Mononuclear cell (primary cell): ENCODE measurements around the gene MED16. TPM values are rescaled to one million over a fixed set of nuclear protein-coding genes. Genes with fewer than 3 reads are reported as not detected.
"Not testable (repeated sequence)": the region's sequence is repeated elsewhere in the genome, so short reads cannot be mapped to it uniquely, and the experiment has no call there.

Experiments
- H3K27me3 ChIP-seq: 2 replicates; pipeline ENCODE4 v1.6.0; 2011; ENCODE audit warnings: low read length, control low read depth; ENCODE audit not compliant: insufficient read depth
- H3K4me1 ChIP-seq: 2 replicates; pipeline ENCODE4 v1.5.1; 2011; ENCODE audit warnings: mild to moderate bottlenecking, low read length, control low read depth; ENCODE audit not compliant: insufficient read depth
- H3K4me3 ChIP-seq: 2 replicates; pipeline ENCODE4 v1.5.1; 2011; ENCODE audit warnings: mild to moderate bottlenecking, low read length, moderate library complexity
- H3K9me3 ChIP-seq: 2 replicates; pipeline ENCODE4 v1.5.1; 2011; ENCODE audit warnings: low read depth, mild to moderate bottlenecking, control low read depth, low read length
- total RNA-seq: library from RNA; depleted of rRNA; stranded (reverse); fragments of >200 nt; gene quantifications from one replicate; pipeline ENCODE4 v1.2.3, GENCODE V29; 2012

The MED16 gene
- total RNA-seq, 1 donor: 15.2 TPM

DNA sequence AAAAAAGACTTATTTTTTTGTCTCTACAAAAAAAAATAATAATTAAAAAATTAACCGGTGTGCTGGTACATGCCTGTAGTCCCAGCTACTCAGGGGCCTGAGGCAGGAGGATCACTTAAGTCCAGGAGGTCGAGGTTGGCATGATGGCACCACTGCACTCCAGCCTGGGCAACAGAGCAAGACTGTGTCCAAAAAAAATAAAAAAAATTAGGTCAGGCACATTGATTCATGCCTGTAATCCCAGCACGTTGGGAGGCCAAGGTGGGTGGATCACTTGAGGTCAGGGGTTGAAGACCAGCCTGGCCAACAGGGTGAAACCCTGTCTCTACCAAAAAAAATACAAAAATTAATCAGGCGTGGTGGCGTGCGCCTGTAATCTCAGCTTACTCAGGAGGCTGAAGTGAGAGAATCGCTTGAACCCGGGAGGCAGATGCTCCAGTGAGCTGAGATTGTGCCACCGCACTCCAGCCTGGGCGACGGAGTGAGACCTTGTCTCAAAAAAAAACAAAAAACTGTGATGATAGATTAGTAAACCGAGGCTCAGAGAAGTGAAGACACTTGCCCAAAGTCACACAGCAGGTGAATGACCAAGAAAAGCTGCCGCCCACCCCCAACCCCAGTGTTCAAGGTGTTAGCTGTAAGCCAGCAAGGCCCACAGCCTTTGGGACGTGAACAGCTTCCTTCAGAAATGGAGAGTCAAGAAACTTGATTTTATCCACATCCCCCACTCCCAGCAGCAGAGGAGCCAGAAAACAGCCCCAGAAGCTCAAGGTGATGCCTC, 9.6 kb upstream of the MED16 start:
- Histone ChIP-seq H3K4me3 (no peak overlapping the region), H3K27me3 (no peaks in the 10 kb centered on the region), H3K9me3 (no peaks in the 10 kb centered on the region), H3K4me1 (peaks cover 26% of the 10 kb centered on the region)

DNA sequence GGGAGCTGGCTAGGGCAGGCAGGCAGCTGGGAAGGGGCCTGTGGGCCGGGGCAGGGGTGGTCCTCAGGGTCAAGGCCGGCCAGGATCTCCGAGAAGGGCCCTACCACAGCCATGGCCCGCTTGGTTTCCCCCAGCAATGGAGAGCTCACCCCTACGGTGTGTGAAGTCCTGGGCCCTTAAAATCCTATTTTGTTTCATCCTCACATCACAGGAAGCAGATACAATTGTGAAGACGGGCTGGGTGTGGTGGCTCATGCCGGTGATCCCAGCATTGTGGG, 9.0 kb upstream of the MED16 start:
- peaks cover 20% of the 10 kb centered on the region for H3K4me1 ChIP-seq
- no peak overlapping the region for H3K4me3 ChIP-seq
- H3K9me3 ChIP-seq: no peaks in the 10 kb centered on the region
- no peaks in the 10 kb centered on the region for H3K27me3 ChIP-seq

DNA sequence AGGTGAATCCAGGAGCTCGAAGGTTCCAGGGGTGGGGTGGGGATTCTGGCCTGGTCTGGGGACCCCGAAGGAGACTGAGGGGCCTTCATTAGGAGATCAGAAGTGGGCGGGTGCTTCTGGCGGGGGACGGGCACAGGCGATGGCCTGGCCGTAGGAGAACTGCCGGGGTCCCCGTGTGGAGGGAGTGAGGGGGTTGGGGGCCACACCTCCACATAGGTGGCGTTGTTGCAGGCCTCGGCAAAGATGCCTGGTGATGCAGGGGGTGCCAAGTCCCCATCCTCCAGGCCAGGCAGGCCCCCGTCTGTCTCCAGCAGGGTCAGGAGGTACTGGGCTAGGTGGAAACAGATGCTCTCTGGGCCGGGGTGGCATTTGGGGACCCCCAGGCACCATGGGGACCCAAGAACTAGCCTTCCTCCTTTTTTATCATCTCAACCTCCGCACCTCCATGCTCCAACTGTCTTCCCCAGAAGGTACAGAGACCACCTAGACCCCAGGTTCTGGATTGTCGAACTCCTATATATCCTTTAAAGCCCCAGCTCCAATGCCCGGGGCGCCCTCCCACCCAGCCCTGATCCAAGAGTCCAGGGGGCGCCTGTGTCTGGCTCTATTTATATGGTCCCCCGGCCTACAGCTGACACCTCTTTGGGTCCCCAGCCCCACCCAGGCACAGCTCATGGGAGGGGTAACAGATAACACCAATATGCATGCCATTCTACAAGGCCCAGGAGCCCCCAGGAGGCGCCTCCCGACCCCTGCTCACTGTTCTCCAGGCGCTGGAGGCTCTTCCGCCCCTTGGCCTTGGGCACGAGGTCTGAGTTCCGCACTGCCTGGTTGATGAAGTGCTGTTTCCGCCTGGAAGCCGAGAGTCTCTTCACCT, 8.5 kb upstream of the MED16 start:
- Histone ChIP-seq H3K4me3 (no peak overlapping the region), H3K27me3 (no peaks in the 10 kb centered on the region), H3K9me3 (no peaks in the 10 kb centered on the region), H3K4me1 (peaks cover 14% of the 10 kb centered on the region)

DNA sequence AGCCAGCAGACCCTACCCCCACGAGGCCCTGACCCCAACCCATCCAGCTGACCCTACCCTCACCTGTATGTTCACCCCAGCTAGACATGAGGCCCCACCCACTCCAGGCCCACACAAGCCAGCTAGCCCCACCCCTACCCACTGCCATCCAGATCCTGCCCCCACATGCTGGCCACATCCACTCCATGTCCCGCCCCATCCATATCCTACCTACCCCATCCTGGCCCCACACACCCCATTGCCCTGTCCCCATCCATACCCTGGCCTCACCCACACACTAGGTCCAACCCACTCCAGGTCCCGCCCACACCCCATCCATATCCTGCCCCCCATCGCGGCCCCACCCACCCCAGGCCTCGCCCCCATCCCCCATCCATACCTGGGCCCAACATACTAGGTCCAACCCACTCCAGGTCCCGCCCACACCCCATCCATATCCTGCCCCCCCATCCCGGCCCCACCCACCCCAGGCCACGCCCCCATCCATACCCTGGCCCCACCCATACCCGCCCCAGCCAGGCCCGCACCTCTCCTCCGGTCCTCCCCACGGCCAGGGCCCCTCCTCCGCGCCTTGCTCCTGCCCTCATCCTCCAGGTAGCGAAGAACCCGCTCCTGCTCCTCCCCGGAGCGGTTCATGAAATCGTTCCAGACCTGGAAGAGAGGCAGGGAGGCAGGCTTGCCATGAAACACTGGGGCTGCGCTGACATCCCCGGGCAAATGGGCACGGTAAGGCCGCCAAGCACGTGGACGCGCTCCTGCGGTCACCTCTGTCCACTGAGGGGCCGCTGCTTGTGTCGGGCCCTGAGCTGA, 7.5 kb upstream of the MED16 start:
- H3K9me3 ChIP-seq: no peaks in the 10 kb centered on the region
- no peaks in the 10 kb centered on the region for H3K27me3 ChIP-seq
- H3K4me1 ChIP-seq: peaks cover 5% of the 10 kb centered on the region
- H3K4me3 ChIP-seq: no peak overlapping the region

DNA sequence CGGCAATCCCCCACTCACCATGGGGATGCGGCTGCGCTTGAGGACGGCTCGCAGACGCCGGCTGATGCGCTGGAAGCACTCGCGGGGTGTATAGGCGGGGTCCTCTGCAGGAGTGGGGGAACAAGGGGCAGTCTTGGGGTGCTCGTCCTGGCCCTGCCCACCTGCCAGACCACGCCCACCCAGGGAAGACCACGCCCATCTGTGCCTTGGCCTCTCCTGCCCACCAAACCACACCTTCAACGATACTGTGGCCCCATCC, 7.0 kb upstream of the MED16 start:
- Histone ChIP-seq H3K4me3 (no peak overlapping the region), H3K27me3 (no peaks in the 10 kb centered on the region), H3K4me1 (peaks cover 4% of the 10 kb centered on the region), H3K9me3 (no peaks in the 10 kb centered on the region)

DNA sequence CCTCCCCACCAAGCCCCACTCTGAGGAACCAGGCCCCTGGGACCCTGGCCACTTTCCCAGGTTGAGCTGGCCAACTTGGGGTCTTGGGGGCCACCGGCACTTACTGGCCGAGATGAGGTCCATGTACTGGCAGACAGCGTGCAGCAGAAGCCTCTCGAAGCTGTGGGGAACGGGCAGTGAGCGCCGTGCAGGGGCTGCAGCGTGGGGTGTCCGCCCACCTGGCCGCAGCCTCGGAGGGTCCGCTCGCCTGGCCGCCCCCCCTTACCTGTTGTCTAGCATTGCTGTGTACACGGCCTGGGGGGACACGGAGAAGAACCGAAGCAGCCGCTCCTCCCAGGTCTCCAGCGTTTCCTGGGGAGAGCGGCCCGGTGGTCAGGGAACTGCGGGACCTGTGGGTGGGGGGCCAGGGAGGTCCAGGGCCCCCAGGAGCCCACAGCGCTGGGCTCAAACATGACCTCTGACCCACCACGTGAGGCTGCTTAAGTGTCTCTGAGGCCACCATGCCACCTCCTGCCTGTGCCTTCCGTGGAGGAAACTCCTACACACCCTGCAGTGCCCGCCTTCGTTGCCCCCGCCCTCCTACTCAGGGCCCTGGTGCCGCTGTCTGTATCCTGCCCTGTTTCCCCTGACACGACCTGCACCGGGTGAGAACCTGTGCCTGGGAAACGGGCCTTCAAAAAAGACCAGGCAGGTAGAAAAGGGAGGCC, 6.5 kb upstream of the MED16 start:
- H3K4me1 ChIP-seq: peaks cover 4% of the 10 kb centered on the region

DNA sequence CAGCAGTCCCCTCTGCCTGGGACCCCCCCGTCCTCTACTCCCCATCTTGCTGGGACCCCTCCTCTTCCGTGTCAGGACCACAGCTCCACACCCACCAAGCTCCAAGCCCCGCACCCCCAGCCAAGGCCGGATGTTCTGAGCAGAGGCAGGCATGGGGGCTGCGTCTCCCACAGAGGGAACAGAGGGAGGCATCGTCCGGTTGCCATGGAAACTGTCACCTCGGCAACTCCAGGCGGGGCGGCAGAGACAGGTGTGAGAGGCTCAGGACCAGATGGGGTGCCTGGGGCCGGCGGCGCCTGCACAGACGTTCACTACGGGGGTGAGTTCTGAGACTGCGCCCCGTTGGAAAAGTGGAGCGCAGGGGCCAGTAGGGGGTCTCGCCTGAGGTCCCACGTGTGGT, 5.7 kb upstream of the MED16 start:
- Histone ChIP-seq H3K9me3 (no peaks in the 10 kb centered on the region), H3K27me3 (no peaks in the 10 kb centered on the region), H3K4me1 (peaks cover 9% of the 10 kb centered on the region), H3K4me3 (no peak overlapping the region)

More for the DNA sequence above, 6.5 kb upstream of the MED16 start:
- no peaks in the 10 kb centered on the region for H3K9me3 ChIP-seq
- no peaks in the 10 kb centered on the region for H3K27me3 ChIP-seq
- no peak overlapping the region for H3K4me3 ChIP-seq

DNA sequence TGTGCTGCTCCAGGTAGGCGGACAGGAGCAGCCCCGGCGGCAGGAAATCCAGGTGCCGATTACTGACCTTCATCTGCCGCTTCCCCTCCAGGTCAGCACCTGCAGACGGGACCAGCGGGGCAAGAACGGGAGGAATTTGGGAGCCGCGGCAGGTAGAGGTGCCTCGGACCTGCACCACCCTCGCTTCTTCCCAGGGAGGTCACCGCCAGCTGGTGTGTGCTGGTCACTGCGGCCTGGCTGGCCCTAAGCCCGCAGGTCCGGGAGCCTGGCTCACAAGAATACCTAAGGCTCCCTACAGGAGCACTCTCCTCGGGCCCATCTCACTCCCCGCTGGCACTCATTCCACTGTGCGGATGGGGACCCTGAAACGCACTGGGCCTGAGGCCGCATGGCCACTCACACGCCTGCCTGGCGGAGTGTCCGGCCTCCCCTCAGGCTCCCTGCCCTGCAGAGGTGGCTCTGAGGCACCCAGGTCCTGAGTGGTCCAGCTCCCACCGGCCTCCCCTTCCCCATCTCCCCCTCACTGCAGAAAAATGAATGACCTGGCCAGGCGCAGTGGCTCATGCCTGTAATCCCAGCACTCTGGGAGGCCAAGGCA, 4.6 kb upstream of the MED16 start:
- Histone ChIP-seq H3K4me1 (peaks cover 12% of the 10 kb centered on the region), H3K9me3 (no peaks in the 10 kb centered on the region), H3K4me3 (no peak overlapping the region), H3K27me3 (no peaks in the 10 kb centered on the region)

DNA sequence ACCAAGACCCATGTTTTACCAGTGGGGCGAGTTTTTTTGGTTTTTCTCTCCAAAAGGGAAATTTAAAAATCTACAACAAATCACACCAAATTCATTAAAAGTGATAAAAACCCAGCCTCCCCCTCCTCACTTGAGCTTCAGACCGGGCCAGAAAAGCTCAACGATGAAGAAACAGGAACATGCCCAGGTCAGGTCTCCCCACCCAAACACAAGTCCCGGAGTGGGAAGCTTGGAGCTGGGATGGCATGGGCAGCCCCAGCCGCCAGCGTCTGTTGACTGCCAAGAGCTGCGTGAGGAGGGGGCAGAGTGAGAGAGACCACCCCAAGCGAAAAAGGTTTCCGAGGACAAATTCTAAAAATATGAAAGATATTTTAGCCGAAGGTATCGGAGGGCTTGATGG, 4.0 kb upstream of the MED16 start:
- H3K9me3 ChIP-seq: no peaks in the 10 kb centered on the region
- H3K4me3 ChIP-seq: no peak overlapping the region
- peaks cover 15% of the 10 kb centered on the region for H3K4me1 ChIP-seq
- no peaks in the 10 kb centered on the region for H3K27me3 ChIP-seq

DNA sequence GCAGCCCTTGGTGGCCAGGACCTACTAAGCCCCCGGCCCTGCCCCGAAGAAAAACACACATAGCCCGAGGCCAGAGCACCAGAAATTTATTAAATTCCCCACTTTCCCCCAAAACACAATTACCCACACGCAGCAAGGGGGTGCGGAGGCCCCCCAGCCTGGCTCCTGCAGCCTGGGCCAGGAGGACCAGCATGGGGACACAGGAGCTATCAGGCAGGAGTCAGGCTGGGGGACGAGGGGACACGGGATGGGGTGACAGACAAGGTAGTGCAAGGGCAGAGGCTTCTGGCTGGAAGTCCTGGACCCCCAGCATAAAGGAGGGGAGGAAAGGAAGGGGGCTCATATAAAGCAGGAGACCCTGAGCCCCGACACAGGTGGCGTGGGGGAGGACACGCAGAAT, 3.4 kb upstream of the MED16 start:
- Histone ChIP-seq H3K27me3 (no peaks in the 10 kb centered on the region), H3K4me3 (no peak overlapping the region), H3K4me1 (peaks cover 18% of the 10 kb centered on the region), H3K9me3 (no peaks in the 10 kb centered on the region)

DNA sequence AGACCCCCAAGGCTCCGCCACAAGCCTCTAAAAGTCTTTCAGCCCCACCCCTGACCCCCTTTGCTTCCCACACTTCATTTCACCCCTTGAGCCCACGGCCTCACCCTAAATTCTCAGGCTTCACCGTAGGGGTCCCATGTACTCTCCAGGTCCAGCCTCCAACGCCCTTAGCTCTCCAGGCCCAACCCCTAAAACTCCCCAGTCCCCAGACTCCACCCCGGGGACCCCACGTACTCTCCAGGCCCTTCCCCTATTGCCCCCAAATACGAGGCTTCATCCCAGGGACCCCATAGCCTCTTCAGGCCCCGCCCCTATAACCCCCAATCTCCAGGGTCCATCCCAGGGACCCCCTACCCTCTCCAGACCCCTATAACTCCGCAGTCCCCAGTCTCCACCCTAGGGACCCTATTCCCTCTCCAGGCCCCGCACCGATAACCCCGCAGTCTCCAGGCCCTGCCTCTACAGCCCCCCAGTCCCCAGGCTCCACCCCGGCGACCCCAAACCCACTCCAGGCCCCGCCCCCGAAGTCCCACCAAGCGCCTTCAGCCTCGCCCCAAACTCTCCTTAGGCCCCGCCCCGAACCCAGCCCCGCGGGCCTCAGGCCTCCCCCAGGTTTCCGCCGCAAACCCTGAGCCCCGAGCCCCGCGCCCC, 619 bp downstream of the MED16 start:
- Histone ChIP-seq H3K4me3 (peak overlapping the region; percentile 63), H3K9me3 (no peaks in the 10 kb centered on the region), H3K4me1 (peaks cover 18% of the 10 kb centered on the region), H3K27me3 (no peaks in the 10 kb centered on the region)

DNA sequence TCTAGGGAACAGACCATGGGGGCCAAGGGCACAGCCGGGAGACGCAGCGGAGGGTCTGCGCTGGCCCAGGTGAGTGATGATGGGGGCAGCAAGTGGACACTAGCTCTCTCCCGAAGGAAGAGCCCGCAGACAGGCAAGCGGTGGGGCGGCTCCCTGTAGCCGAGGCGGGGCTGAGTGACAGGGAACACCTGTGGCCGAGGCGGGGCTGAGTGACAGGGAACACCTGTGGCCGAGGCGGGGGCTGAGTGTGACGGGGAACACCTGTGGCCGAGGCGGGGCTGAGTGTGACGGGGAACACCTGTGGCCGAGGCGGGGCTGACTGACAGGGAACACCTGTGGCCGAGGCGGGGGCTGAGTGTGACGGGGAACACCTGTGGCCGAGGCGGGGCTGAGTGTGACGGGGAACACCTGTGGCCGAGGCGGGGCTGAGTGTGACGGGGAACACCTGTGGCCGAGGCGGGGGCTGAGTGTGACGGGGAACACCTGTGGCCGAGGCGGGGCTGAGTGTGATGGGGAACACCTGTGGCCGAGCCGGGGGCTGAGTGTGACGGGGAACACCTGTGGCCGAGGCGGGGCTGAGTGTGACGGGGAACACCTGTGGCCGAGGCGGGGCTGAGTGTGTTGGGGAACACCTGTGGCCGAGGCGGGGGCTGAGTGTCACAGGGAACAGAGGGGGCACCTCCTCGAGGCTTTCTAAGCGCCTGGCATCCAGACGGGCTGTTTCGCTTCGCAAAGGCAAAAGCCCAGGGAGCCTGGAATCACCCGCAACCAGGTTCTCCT, 1.4 kb downstream of the MED16 start:
- Histone ChIP-seq H3K4me3 (peak overlapping the region; percentile 63), H3K4me1 (peaks cover 18% of the 10 kb centered on the region)
- H3K9me3 ChIP-seq, H3K27me3 ChIP-seq: not testable (repeated sequence)

DNA sequence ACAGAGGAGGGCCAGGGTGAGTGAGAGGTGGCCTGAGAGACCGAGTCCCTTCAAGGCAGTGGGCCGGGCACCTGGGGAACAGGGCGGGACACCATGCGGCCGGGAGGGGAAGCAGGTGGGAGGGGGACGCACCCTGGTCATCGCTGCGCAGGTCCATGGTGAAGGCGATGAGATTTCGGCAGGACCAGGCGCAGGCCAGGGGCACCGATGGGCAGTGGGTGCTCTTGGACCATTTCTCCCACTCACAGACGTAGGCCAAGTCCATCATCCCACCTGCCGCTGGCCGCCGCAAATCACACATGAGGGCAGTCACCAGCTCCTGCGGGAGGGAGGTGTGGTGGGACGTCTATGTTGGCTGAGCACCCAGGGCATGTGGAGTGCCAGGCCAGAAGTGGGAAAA, 2.2 kb downstream of the MED16 start:
- H3K27me3 ChIP-seq: no peaks in the 10 kb centered on the region
- H3K9me3 ChIP-seq: no peaks in the 10 kb centered on the region
- peaks cover 18% of the 10 kb centered on the region for H3K4me1 ChIP-seq
- no peak overlapping the region for H3K4me3 ChIP-seq
